Medulla oblongata (tissue), 1 donor: ENCODE measurements around the gene CD248.
"Not testable (repeated sequence)": the region's sequence is repeated elsewhere in the genome, so short reads cannot be mapped to it uniquely, and the experiment has no call there.

ENCODE experiments used
- DNase-seq: peaks from one replicate; pipeline ENCODE4 v3.0.0-alpha.2; 2015; ENCODE audit errors: extremely low spot score

Gene CD248

DNA sequence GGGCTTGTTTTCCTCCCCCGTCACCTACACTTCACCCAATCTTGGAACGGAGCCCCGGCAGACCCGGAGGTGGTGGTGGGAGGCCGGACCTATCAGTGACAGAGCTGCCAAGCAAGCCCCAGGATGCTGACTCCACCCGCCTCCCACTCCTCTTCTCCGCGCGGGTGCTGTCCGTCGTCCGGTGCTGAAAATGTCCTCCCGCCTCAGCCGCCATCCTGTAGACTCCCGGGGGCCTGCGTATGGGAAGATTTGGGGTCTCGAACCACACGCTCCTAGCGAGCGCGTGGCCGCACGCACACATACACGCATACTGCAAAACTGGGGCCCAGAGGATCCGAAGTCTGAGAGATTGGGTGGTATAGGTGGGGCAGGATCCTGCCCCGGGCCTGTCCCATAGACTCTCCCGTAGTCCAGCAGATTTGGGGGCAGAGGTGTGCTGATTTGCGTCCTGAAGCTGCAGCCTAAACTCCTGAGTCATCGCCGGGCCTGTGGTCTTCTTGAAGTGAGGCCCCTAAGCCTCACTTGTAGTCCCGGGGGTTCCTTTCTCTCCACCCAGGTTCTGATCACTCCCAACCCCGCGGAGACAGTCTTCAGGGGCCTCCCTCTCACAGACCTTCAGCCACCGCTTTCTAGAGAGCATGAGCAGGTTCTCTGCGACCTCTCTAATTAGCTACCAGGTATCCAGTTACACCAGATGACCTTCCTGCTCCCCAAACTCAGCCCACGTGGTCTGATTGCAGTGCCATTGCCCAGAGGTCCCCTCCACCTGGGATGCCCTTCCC is 27.1 kb downstream of the CD248 start:
- peak; percentile 53 for DNase-seq

GRCh38 chr11:66288671-66289547 is 27.9 kb downstream of the CD248 start, which contains the start of gene YIF1A:
TSS of gene YIF1A (minus strand) at chr11:66289143. CDS start at chr11:66288985, 158 bp downstream.
- peak; percentile 100 for DNase-seq

DNA sequence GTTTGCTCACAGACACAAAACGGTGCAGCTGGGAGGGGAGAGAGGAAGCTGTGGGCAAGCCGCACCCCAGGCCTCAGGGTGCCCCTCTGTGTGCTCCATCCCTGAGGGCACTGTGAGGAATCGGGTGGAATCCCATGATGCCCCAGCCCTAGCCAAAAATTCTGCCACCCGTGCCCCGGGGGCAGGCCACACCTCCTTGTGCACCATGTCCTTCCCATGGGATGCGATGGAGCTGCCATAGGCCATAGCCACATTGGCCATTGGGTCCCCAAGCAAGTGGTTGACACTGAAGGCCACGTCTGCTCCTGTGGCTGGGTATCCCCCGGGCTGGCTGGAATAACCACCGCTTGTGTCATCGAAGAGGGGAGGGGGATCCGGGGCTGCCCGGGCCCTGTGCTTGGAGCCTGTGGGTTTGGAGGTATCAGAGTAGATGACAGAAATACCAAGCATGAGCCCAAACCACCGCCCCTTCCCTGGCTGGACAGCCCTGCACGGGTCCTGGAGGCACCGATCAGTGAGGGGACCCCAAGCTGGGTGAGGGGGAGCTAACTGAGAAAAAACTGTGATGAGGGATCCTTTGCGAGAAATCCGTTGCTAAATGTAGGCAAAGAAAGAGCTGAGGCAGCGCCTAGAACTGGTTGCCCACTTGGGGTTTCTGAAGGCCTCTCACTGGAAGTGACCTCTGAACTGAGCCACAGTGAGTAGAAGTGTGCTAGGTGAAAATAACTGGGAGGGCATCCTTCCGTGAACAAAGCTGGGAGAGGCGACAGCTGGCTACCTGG is 28.8 kb downstream of the CD248 start:
- no peak for DNase-seq

- DNase-seq: no peak
Measured at GRCh38 chr11:66287211-66287888, 29.5 kb downstream of the CD248 start.

DNA sequence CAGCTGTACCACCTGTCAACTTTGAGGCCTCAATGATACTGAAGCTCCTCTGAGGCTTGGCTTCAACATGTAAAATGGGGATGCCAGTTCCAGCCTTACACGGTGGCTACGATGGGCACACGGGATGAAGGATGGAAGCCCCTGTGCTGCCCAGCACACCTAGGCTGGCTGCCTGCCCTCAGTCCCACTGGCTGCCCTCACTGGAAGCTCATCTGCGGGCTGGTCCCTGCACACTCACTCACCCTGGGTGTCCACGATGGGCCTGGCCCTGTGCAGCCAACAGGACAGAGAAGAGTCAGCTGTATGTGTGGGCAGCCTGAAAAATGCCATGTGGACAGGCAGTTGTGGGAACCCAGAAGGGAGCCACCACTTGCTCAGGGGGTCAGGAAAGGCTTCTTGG is 30.1 kb downstream of the CD248 start:
- no peak for DNase-seq

DNA sequence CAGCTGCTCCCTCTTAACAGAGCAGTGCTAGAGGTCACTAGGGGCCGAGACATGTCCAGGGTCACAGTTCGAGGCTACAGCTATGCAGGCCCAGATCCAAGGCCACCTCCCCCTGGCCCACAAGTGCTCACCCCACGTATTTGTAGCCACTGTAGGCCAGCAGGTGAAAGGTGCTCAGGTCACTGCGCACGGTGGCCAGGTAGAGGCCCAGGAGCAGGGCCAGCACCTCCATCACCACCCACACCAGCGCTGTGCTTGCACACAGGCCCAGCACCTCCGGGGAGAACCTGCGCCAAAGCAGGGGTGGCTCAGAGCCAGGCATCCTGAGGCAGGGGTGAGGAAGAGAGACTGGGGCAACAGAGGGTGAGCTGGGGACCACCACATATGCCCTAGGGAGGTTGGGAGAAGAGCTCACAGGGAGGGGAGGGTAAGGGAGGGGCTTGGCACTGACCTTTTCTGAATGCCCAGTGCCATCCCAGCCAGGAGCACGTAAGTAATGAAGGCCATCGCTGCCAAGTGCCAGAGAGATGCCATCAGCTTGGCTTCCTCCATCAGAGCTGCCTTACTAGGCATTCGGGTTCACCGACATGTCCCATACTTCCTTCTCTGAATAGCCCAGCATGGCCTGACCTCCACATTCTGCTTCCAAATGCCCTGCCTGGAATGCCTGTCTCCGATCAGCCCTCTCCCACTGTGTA is 31.4 kb downstream of the CD248 start:
- DNase-seq: no peak

DNA sequence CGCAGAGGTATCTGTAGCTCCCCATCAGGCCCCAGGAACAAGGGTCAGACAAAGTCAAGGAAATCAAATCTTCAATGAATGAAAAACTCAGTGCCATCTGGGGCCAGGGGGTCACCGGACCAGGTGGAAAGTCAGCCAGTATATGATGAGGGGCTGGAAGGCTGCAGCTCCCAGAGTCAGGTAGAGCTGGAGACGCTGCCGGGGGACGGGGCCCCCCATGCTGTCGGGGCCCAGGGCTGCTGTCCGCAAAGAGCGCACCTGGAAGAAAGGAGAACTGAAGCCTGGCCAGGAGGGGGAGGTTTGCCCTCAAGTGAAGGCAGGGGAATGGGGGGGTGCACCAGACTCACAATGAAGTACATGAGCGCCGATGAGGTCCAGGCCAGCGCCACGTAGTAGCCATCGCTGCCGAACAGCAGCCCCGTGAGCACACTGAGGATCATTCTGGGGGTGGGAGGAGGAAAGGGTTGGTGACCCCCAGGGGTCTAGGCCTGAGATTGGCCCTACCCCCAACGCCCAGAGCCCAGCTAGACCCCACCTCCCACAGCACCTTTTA is 32.2 kb downstream of the CD248 start:
- no peak for DNase-seq

GRCh38 chr11:66283461-66284105 is 33.3 kb downstream of the CD248 start:
- no peak for DNase-seq

GRCh38 chr11:66282468-66283455 is 34.1 kb downstream of the CD248 start:
- peak; percentile 99 for DNase-seq

DNA sequence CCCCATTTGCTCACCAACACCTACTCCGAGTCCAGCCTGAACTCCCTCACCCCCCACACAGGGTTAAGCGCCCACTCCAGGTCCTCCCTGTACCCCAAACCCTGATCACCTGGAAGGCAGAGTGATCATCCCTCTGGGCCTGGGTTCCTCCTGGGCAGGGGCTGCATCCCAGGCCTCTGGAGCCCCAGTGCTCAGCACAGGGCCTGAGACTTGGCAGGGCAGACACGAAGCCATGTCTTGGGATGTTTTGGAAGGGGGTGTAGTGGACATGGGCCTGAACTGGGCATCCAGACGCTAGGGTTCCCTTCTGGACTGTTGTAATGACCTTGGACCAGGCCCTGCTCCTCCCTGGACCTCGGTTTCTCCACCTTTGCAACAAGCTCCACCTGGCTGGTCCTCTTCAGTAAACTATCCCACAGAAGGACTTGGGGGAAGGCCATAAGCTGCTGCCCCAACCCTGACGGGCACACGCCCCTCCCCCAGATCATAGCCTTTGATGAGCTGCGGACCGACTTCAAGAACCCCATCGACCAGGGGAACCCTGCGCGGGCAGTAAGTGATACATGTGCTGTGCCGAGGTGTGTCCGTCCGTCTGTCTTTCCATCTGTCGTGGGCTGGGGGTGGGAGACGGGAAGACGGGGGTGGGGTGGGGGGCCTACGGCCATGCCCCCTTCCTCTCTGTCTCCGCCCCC is 34.9 kb downstream of the CD248 start:
- DNase-seq: no peak

GRCh38 chr11:66281001-66281400 is 35.8 kb downstream of the CD248 start:
- no peak for DNase-seq

- DNase-seq: no peak
Measured at GRCh38 chr11:66280428-66280827, 36.4 kb downstream of the CD248 start.

DNA sequence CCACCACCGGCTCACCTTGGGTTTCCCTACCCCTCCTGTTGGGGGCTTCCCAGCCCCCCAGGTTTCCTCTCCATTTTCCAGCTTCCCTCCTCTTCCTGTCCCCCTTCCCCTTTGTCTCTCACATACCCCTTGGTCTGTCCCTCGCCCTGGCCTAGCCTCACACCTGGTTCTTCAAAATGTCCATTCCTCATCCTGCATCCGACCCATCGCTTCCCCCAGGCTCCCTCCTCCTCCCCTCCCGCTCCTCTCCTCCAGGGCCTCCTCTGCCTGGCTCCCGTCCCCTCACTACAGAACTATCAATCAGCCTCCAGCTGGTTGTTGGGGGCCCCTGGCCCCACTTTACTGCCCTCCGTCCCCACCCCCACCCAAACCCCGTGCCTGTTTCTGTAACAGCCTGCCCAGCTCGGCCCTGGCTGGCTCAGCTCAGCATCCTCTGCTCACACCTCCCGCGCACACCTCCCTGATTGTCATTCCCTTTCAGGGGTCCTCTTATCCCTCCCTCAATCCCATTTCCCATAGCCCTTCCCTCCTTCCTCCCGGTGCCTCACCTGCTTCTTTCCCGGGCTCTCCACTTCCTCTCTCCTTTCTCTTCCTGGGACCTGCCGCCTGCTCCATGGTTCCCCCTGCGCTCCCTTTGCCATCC is 37.6 kb downstream of the CD248 start:
- no peak for DNase-seq

GRCh38 chr11:66278363-66279091 is 38.3 kb downstream of the CD248 start:
- DNase-seq: no peak

GRCh38 chr11:66277471-66278362 is 39.1 kb downstream of the CD248 start, which contains the start of gene CNIH2:
TSS of gene CNIH2 (plus strand) at chr11:66278175. CDS start at chr11:66278457, 282 bp downstream.
- no peak for DNase-seq

GRCh38 chr11:66277064-66277463 is 39.8 kb downstream of the CD248 start:
- DNase-seq: not testable (repeated sequence)
